HG03135 (cell line): ENCODE data around the gene SLC25A42.

Experiments
- ATAC-seq: cut with Tn5 transposase; IDR thresholded peaks from one replicate; pipeline ENCODE4 v1.9.1; 2021; ENCODE audit warnings: mild to moderate bottlenecking, moderate library complexity; ENCODE audit not compliant: unreplicated experiment

The SLC25A42 gene

DNA sequence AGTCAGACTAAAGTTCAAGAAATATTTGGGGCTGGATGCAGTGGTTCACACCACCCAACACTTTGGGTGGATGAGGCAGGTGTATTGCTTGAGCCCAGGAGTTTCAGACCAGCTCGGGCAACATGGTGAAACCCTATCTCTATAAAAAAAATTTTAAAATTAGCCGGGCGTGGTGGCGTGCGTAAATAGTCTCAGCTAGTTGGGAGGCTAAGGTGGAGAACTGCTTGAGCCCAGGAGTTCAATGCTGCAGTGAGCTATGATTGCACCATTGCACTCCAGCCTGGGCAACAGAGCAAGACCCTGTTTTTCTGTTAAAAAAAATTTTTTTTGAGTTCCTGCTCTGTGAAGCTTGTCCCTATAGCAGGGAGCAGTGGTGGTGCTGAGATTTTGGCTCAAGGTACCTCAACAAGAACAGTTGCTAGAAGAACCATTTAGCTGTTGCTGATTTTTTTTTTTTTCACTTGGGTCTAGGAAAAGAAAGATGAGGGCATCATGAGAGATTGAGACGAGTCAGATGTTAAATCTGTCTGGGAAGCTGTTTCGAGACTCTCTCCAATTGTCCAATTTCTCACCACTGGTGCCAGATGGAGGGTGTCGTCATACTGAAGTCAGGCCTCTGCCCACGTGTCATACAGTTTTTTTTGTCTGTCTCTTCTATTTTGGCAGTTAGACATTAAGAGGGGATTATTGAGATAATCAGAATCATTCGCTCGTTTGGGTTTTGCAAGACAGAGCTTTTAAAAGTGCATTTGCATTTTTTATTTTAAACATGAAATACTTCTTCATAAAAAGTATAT is 3.7 kb downstream of the SLC25A42 start:
- no peak for ATAC-seq

GRCh38 chr19:19068659-19069654 is 5.2 kb downstream of the SLC25A42 start:
- ATAC-seq = no peak

DNA sequence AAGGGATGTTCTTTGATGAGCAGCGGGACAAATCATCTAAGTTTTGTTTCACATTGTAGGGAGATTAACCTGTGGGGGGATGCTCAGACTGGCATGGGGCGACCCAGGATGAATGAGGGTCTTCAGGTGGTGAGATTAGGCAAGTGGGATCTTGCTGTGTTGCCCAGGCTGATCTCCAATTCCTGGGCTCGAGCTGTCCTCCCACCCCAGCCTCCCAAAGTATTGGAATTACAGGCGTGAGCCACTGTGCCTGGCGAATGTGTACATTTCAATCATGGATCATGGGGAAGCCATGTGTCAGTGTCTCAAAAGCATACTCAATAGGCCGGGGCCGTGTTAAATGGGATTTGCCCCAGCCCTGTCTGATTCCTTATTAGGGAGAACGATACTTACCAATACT is 8.1 kb downstream of the SLC25A42 start:
- ATAC-seq = no peak

DNA sequence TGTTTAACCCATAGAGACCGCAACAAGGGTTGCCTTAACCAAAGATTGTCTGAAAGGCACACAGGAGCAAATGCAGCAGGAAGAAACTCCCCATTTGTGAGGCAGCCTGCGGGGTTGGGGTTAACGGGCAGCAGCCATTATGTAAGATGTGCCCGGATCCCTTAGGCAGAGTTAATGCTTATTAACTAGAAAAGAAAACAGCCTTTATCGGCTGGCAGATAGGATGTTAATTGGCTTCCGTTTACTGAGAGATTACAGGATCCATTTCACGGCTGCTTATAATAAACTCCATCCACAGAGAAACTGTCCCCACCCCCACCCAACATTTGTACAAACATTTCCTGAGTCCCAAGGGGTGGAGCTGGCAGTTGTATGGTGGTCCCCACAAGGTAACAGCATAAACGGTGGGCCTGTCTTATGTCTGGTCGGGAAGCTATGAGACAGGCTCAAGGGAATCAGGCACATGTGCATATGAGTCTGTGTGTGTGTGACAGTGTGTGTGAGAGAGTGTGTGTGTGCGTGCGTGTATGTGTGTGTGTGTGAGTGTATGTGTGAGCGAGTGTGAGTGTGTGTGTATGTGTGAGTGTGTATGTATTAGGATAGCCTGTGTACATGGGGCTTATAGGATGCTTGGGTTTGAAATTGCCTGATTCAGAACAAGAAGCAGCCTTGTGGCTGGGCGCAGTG is 10.5 kb downstream of the SLC25A42 start:
- ATAC-seq = no peak

GRCh38 chr19:19075126-19075525 is 11.3 kb downstream of the SLC25A42 start:
- no peak for ATAC-seq

DNA sequence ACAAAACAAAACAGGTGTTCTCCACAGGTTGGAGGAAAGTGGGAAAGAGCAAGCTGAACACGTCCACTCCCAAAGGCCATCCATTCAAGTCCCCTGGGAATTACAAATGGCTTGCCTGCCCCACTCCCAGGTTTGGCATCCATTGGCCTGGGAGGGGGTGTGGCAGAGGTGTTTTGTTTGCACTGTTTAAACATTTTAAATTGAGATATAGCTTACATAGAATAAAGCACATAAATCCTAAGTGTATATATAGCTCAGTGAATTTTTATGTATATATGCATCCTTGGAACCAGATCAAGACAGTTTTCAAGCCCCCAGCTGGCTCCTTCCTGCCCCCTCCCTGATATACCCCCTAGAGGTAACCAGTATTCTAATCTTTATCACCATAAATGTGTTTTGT is 12.7 kb downstream of the SLC25A42 start:
- ATAC-seq = no peak

DNA sequence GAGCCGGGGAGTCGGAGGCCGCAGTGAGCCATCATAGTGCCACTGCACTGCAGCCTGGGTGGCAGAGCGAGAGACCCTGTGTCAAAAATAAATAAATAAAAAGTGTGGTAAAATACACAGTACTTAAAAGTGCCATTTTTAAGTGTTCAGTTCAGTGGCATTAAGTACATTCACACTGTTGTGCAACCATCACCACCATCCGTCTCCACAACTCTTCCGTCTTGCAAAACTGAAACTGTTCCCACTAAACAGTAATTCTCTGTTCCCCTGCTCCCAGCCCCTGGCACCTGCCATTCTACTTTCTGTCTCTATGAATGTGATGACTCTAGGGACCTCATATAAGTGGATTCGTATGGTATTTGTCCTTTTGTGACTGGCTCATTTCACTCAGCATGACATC is 13.3 kb downstream of the SLC25A42 start:
- no peak for ATAC-seq

- no peak for ATAC-seq
These were observed 15.0 kb downstream of the SLC25A42 start for GRCh38 chr19:19078801-19079200.

GRCh38 chr19:19079571-19079970 is 15.8 kb downstream of the SLC25A42 start:
- ATAC-seq = no peak

- no peak for ATAC-seq
These were observed 17.9 kb downstream of the SLC25A42 start for GRCh38 chr19:19081642-19082151.

- ATAC-seq = no peak
These were observed 19.8 kb downstream of the SLC25A42 start for GRCh38 chr19:19083413-19084178.

DNA sequence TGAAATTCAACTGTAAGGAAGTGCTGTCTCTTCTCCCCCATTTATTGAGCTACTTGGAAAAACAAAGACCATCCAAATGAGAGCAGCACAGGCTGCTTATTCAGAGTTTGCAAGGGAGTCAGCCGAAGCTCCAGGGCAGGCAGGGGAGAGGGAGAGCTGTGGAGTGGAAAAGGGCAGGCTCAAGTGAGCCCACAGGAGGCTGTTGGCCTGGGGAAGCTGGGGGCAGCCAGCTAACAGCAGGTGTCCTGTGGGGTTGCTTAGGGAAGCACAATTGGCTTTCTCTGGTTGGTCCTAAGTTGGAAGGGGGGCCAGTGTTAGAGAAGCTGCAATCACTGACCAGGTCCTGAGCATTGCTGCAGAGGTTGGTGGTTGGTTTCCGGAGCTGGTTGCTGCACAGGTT is 23.9 kb downstream of the SLC25A42 start:
- no peak for ATAC-seq

- no peak for ATAC-seq
These were observed 30.7 kb downstream of the SLC25A42 start for GRCh38 chr19:19094513-19094912.

DNA sequence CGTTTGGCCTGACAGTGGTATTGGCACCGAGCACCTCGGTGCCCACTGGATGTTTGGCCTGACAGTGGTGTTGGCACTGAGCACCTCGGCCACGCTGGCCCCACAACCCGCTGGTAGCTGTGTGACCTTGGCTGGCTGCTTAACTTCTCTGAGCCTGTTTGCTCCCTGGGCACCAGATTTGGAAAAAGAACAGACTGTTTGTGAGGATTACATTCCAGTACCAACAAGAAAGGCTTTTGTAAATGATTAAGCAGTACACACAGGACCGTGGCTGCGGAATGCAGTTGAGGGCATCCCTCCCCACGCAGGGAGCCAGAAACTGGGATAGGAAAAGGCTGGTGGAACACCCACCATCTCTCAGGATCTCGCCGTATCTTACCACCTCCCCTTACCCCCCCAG is 31.9 kb downstream of the SLC25A42 start:
- no peak for ATAC-seq

- no peak for ATAC-seq
These were observed 33.1 kb downstream of the SLC25A42 start for GRCh38 chr19:19096641-19097627.

GRCh38 chr19:19098084-19098702 is 34.4 kb downstream of the SLC25A42 start:
- ATAC-seq = no peak

GRCh38 chr19:19098703-19099632 is 35.2 kb downstream of the SLC25A42 start:
- no peak for ATAC-seq

DNA sequence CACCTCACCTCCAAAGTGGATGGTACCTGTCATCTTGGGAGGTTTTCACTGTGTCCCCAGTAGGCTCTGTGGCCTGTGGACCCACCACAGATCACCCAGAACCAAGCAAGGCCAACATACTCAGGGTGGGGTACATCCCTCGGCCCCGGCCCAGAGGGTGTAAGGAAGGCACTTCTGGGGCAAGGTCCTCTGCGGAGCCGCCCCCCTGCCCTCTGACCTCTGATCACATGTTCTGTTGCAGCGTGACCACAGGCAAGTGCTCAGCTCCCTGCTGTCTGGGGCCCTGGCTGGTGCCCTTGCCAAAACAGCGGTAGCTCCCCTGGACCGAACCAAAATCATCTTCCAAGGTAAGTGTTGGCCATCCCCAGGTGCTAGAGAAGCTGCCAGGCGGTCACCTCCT is 37.7 kb downstream of the SLC25A42 start:
- ATAC-seq = no peak
